ENCODE data around the gene TCP11L1. TPM values are rescaled to one million over a fixed set of nuclear protein-coding genes. Genes with fewer than 3 reads are reported as not detected.

The TCP11L1 gene
- total and polyA plus RNA-seq, 12 donors = 2.8 to 9.2 (median 6.2) TPM

DNA sequence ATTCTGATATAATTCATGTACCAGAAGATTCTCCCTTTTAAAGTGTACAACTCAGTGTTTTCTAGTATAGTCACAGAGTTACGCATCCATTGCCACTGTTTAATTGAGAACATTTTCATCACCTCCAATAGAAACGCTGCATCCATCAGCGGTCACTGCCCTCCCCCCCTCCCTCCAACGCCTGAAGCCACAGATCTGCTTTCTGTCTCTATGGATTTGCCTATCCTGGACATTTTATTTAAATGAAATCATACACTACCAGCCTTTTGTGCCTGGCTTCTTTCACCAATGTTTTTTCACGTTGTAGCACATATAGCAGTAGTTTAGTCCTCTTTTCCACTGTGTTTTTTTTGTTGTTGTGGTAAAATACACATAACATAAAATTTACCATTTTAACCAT lies 22.8 kb downstream of the TCP11L1 start:
- DNase-seq (no peak), ATAC-seq (no peak)
- Histone ChIP-seq H3K27ac (peak overlapping the region in 1 of 10 donors; percentile 1), H3K36me3 (peaks cover 0 to 92% (median 21%) of the 10 kb centered on the region in 9 donors), H3K4me1 (peaks cover 0 to 34% (median 14%) of the 10 kb centered on the region in 9 donors), H3K27me3 (no peaks in the 10 kb centered on the region), H3K9me3 (no peaks in the 10 kb centered on the region), H3K4me3 (no peak overlapping the region)
- 60 to 70% methylated on average over 5 of the region's 5 CpGs for WGBS, 2 donors
- TF ChIP-seq, protein P1, sequence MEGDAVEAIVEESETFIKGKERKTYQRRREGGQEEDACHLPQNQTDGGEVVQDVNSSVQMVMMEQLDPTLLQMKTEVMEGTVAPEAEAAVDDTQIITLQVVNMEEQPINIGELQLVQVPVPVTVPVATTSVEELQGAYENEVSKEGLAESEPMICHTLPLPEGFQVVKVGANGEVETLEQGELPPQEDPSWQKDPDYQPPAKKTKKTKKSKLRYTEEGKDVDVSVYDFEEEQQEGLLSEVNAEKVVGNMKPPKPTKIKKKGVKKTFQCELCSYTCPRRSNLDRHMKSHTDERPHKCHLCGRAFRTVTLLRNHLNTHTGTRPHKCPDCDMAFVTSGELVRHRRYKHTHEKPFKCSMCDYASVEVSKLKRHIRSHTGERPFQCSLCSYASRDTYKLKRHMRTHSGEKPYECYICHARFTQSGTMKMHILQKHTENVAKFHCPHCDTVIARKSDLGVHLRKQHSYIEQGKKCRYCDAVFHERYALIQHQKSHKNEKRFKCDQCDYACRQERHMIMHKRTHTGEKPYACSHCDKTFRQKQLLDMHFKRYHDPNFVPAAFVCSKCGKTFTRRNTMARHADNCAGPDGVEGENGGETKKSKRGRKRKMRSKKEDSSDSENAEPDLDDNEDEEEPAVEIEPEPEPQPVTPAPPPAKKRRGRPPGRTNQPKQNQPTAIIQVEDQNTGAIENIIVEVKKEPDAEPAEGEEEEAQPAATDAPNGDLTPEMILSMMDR (IDR thresholded peaks at IDR 0.05) = no peak
- intact Hi-C loops (cut with DNase I) = loop anchor here in 3 of 10 donors (5.0 to 10.0 kb wide), 3 partner anchors 97 to 257 kb away; no protein-coding TSS in a partner anchor

DNA sequence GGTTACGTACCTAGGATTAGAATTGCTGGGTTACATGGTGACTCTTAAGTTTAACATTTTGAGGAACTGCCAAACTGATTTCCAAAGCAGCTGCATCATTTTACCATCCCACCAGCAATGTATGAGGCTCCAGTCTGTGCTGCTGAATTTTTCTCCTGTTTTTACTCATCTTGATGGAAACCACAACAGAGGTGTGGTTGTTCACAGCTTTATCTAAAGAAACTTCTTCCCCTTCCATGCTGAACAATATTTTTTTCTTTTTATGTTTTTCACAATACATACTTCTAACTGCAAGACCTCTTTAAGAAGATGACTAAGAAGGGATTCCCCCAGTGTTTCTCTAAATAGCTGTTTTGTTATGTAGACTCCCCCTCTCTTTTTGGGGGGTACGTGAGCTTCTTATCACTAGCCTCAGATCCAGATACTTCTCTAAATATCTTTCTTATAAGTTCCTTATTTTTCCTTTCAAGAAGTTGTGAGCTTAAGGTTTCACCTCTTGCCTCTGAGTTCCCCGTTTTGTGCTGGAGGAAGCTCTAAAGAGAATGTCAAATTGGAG lies 24.0 kb downstream of the TCP11L1 start:
- Histone ChIP-seq H3K27ac (peak overlapping the region in 6 of 10 donors; percentile 17 to 81 (median 30)), H3K4me3 (no peak overlapping the region), H3K27me3 (no peaks in the 10 kb centered on the region), H3K36me3 (peaks cover 0 to 92% (median 23%) of the 10 kb centered on the region in 9 donors), H3K9me3 (no peaks in the 10 kb centered on the region), H3K4me1 (peaks cover 0 to 34% (median 14%) of the 10 kb centered on the region in 9 donors)
- DNase-seq (no peak), ATAC-seq (no peak)
- intact Hi-C loops (cut with DNase I) = loop anchor here in 3 of 10 donors (5.0 to 10.0 kb wide), 3 partner anchors 99 to 259 kb away; no protein-coding TSS in a partner anchor
- WGBS, 2 donors = 61 to 74% methylated on average over 3 of the region's 3 CpGs
- TF ChIP-seq, protein P1 (IDR thresholded peaks at IDR 0.05) = no peak

DNA sequence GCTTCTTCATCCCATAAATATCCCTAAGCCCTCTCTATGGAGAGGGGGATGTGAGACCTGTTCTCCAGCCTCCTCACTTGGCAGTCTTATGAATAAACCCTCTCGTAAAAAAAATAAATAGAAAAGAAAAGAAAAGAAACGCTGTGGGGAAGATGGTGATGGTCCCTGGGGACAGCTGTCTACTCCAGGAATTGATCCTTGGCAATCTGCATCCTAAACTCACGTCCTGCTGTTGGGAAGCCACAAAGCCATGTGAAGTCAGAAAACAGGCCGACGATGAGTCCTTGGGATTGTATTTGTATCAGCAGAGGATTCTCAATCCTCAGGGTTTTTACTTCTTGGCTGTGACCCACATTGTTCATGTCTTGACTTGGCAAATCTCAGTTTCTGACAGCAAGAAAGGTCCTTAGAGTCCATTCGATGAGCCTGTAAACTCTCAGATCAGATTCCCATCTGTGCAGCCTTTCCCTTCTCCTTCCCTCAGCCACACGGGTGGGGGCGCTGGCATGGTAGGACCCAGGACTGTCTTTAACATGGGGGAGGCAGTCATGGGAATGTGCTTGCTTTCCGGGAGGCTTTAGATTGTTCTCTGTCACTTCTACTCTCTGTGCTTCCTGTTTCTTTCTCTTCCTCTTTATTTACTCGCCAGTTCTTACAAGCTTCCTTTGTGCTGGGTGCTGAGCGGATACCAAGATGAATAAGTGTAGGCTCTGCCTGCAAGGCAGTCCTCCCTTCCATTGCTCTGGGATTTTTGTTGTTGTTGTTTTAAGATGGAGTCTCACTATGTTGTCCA lies 24.9 kb downstream of the TCP11L1 start:
- peak overlapping the region in 9 of 10 donors; percentile 17 to 81 (median 33) for H3K27ac ChIP-seq
- TF ChIP-seq, protein P1 (IDR thresholded peaks at IDR 0.05) = no peak
- H3K36me3 ChIP-seq = peaks cover 0 to 92% (median 30%) of the 10 kb centered on the region in 9 donors
- intact Hi-C loops (cut with DNase I) = loop anchor here in 7 of 10 donors (2.0 to 10.0 kb wide), 5 partner anchors 99 to 259 kb away; no protein-coding TSS in a partner anchor
- DNase-seq = no peak
- H3K27me3 ChIP-seq = no peaks in the 10 kb centered on the region
- peaks cover 0 to 34% (median 14%) of the 10 kb centered on the region in 9 donors for H3K4me1 ChIP-seq
- no peak overlapping the region for H3K4me3 ChIP-seq
- peak in 6 of 8 donors; percentile 15 to 43 (median 32) for ATAC-seq
- WGBS, 2 donors = 46 to 66% methylated on average over 11 of the region's 11 CpGs
- no peaks in the 10 kb centered on the region for H3K9me3 ChIP-seq

DNA sequence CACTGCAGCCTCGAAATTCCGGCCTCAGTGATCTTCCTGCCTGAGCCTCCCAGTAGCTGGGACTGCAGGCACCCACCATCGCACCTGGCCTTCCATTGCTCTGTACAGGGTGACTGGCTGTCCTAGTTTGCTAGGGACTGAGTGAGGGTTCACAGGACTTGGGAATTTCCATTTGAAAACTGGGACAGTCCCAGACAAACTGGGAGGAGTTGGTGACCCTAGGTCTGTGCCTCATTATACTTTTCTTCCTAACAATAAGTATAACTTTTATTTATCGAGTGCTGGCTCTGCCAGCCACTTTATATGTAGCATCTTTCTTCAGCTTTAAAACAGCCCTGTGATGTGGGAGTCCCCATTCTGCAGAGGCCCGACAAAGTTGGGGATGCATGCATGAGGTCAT lies 25.5 kb downstream of the TCP11L1 start:
- no peak for DNase-seq

More for the DNA sequence above, 25.5 kb downstream of the TCP11L1 start:
- Histone ChIP-seq H3K4me3 (no peak overlapping the region), H3K4me1 (peaks cover 0 to 34% (median 14%) of the 10 kb centered on the region in 9 donors), H3K9me3 (no peaks in the 10 kb centered on the region), H3K36me3 (peaks cover 0 to 92% (median 36%) of the 10 kb centered on the region in 9 donors), H3K27ac (peak overlapping the region in 2 of 10 donors; percentile 49 to 81), H3K27me3 (no peaks in the 10 kb centered on the region)
- ATAC-seq = peak in 3 of 8 donors; percentile 6 to 16 (median 10)
- intact Hi-C loops (cut with DNase I) = loop anchor here (2.0 to 10.0 kb wide), 7 partner anchors 100 to 353 kb away; no protein-coding TSS in a partner anchor
- 93% methylated on average over 5 of the region's 5 CpGs for WGBS, 2 donors
- TF ChIP-seq, protein P1 (IDR thresholded peaks at IDR 0.05) = no peak
